ENCODE data around the gene SPTBN1.
A peak's percentile ranks its signal among the peaks of the same experiment; 100 is the strongest.

The SPTBN1 gene

GRCh38 chr2:54446625-54447024 lies 9.5 kb upstream of the SPTBN1 start:
- no peaks in the 10 kb centered on the region for H3K4me1 Mint-ChIP-seq (ENCODE audit: low read depth)

GRCh38 chr2:54454548-54455130 lies 1.5 kb upstream of the SPTBN1 start:
- H3K36me3 Mint-ChIP-seq (ENCODE audit: low read depth): peaks cover 2% of the 10 kb centered on the region
- H3K9me3 Mint-ChIP-seq: no peaks in the 10 kb centered on the region
- H3K4me3 Mint-ChIP-seq: peak overlapping the region; percentile 25
- peaks cover 13% of the 10 kb centered on the region for H3K4me1 Mint-ChIP-seq (ENCODE audit: low read depth)
- no peak overlapping the region for H3K27ac Mint-ChIP-seq
- peaks cover 50% of the 10 kb centered on the region for H3K27me3 Mint-ChIP-seq (ENCODE audit: low read depth)

More at GRCh38 chr2:54446625-54447024, 9.5 kb upstream of the SPTBN1 start:
- Mint-ChIP-seq H3K36me3 (ENCODE audit: low read depth) (no peaks in the 10 kb centered on the region), H3K9me3 (no peaks in the 10 kb centered on the region), H3K27ac (no peak overlapping the region), H3K4me3 (no peak overlapping the region), H3K27me3 (ENCODE audit: low read depth) (no peaks in the 10 kb centered on the region)

- Mint-ChIP-seq H3K4me1 (ENCODE audit: low read depth) (peaks cover 13% of the 10 kb centered on the region), H3K4me3 (peak overlapping the region; percentile 72), H3K27me3 (ENCODE audit: low read depth) (peaks cover 50% of the 10 kb centered on the region), H3K27ac (no peak overlapping the region), H3K9me3 (no peaks in the 10 kb centered on the region), H3K36me3 (ENCODE audit: low read depth) (peaks cover 2% of the 10 kb centered on the region)
Measured at GRCh38 chr2:54455131-54455562, 980 bp upstream of the SPTBN1 start.

- Mint-ChIP-seq H3K27ac (no peak overlapping the region), H3K9me3 (no peaks in the 10 kb centered on the region), H3K27me3 (ENCODE audit: low read depth) (peaks cover 60% of the 10 kb centered on the region), H3K36me3 (ENCODE audit: low read depth) (peaks cover 2% of the 10 kb centered on the region), H3K4me3 (no peak overlapping the region), H3K4me1 (ENCODE audit: low read depth) (peaks cover 13% of the 10 kb centered on the region)
Measured at GRCh38 chr2:54456362-54456611, 160 bp downstream of the SPTBN1 start.

GRCh38 chr2:54456612-54457322 lies 640 bp downstream of the SPTBN1 start:
- peaks cover 65% of the 10 kb centered on the region for H3K27me3 Mint-ChIP-seq (ENCODE audit: low read depth)
- peaks cover 13% of the 10 kb centered on the region for H3K4me1 Mint-ChIP-seq (ENCODE audit: low read depth)
- no peak overlapping the region for H3K27ac Mint-ChIP-seq
- H3K4me3 Mint-ChIP-seq: peak overlapping the region; percentile 85
- H3K9me3 Mint-ChIP-seq: no peaks in the 10 kb centered on the region
- peaks cover 2% of the 10 kb centered on the region for H3K36me3 Mint-ChIP-seq (ENCODE audit: low read depth)

GRCh38 chr2:54457323-54458023 lies 1.3 kb downstream of the SPTBN1 start:
- no peaks in the 10 kb centered on the region for H3K9me3 Mint-ChIP-seq
- no peak overlapping the region for H3K27ac Mint-ChIP-seq
- H3K4me3 Mint-ChIP-seq: peak overlapping the region; percentile 85
- peaks cover 13% of the 10 kb centered on the region for H3K4me1 Mint-ChIP-seq (ENCODE audit: low read depth)
- peaks cover 66% of the 10 kb centered on the region for H3K27me3 Mint-ChIP-seq (ENCODE audit: low read depth)
- H3K36me3 Mint-ChIP-seq (ENCODE audit: low read depth): peaks cover 2% of the 10 kb centered on the region

- peaks cover 69% of the 10 kb centered on the region for H3K27me3 Mint-ChIP-seq (ENCODE audit: low read depth)
- no peak overlapping the region for H3K27ac Mint-ChIP-seq
- peaks cover 13% of the 10 kb centered on the region for H3K4me1 Mint-ChIP-seq (ENCODE audit: low read depth)
- H3K9me3 Mint-ChIP-seq: no peaks in the 10 kb centered on the region
- H3K4me3 Mint-ChIP-seq: no peak overlapping the region
- H3K36me3 Mint-ChIP-seq (ENCODE audit: low read depth): peaks cover 2% of the 10 kb centered on the region
Measured at GRCh38 chr2:54459037-54459441, 2.9 kb downstream of the SPTBN1 start.

GRCh38 chr2:54461261-54461660 lies 5.1 kb downstream of the SPTBN1 start:
- Mint-ChIP-seq H3K4me1 (ENCODE audit: low read depth) (peaks cover 6% of the 10 kb centered on the region), H3K4me3 (no peak overlapping the region), H3K9me3 (no peaks in the 10 kb centered on the region), H3K27me3 (ENCODE audit: low read depth) (peaks cover 56% of the 10 kb centered on the region), H3K36me3 (ENCODE audit: low read depth) (peaks cover 2% of the 10 kb centered on the region), H3K27ac (no peak overlapping the region)

GRCh38 chr2:54464341-54464740 lies 8.2 kb downstream of the SPTBN1 start:
- Mint-ChIP-seq H3K36me3 (ENCODE audit: low read depth) (no peaks in the 10 kb centered on the region), H3K4me3 (no peak overlapping the region), H3K4me1 (ENCODE audit: low read depth) (peaks cover 3% of the 10 kb centered on the region), H3K27me3 (ENCODE audit: low read depth) (peaks cover 37% of the 10 kb centered on the region), H3K27ac (no peak overlapping the region), H3K9me3 (no peaks in the 10 kb centered on the region)

GRCh38 chr2:54465143-54465542 lies 9.0 kb downstream of the SPTBN1 start:
- Mint-ChIP-seq H3K4me3 (no peak overlapping the region), H3K27me3 (ENCODE audit: low read depth) (peaks cover 34% of the 10 kb centered on the region), H3K9me3 (no peaks in the 10 kb centered on the region)

GRCh38 chr2:54466870-54467269 lies 10.7 kb downstream of the SPTBN1 start:
- Mint-ChIP-seq H3K36me3 (ENCODE audit: low read depth) (no peaks in the 10 kb centered on the region), H3K27ac (no peak overlapping the region), H3K4me1 (ENCODE audit: low read depth) (peaks cover 3% of the 10 kb centered on the region), H3K4me3 (no peak overlapping the region), H3K9me3 (no peaks in the 10 kb centered on the region), H3K27me3 (ENCODE audit: low read depth) (peaks cover 18% of the 10 kb centered on the region)

More at GRCh38 chr2:54465143-54465542, 9.0 kb downstream of the SPTBN1 start:
- Mint-ChIP-seq H3K36me3 (ENCODE audit: low read depth) (no peaks in the 10 kb centered on the region), H3K27ac (no peak overlapping the region), H3K4me1 (ENCODE audit: low read depth) (peaks cover 3% of the 10 kb centered on the region)

GRCh38 chr2:54468673-54469072 lies 12.5 kb downstream of the SPTBN1 start:
- peaks cover 11% of the 10 kb centered on the region for H3K27me3 Mint-ChIP-seq (ENCODE audit: low read depth)
- H3K27ac Mint-ChIP-seq: no peak overlapping the region
- no peak overlapping the region for H3K4me3 Mint-ChIP-seq
- H3K9me3 Mint-ChIP-seq: no peaks in the 10 kb centered on the region
- H3K4me1 Mint-ChIP-seq (ENCODE audit: low read depth): peaks cover 3% of the 10 kb centered on the region
- H3K36me3 Mint-ChIP-seq (ENCODE audit: low read depth): no peaks in the 10 kb centered on the region

GRCh38 chr2:54469484-54470053 lies 13.4 kb downstream of the SPTBN1 start:
- Mint-ChIP-seq H3K9me3 (no peaks in the 10 kb centered on the region), H3K27ac (no peak overlapping the region), H3K36me3 (ENCODE audit: low read depth) (no peaks in the 10 kb centered on the region), H3K4me3 (no peak overlapping the region), H3K27me3 (ENCODE audit: low read depth) (peaks cover 4% of the 10 kb centered on the region), H3K4me1 (ENCODE audit: low read depth) (peaks cover 3% of the 10 kb centered on the region)

GRCh38 chr2:54470266-54470938 lies 14.3 kb downstream of the SPTBN1 start:
- H3K4me1 Mint-ChIP-seq (ENCODE audit: low read depth): peaks cover 3% of the 10 kb centered on the region
- no peak overlapping the region for H3K27ac Mint-ChIP-seq
- no peaks in the 10 kb centered on the region for H3K9me3 Mint-ChIP-seq
- peaks cover 4% of the 10 kb centered on the region for H3K27me3 Mint-ChIP-seq (ENCODE audit: low read depth)
- no peak overlapping the region for H3K4me3 Mint-ChIP-seq
- no peaks in the 10 kb centered on the region for H3K36me3 Mint-ChIP-seq (ENCODE audit: low read depth)

All from T-helper 1 cell treated with Interleukin-12 subunit alpha and Interleukin-12 subunit beta and Interleukin-4 antibody, amounts not matched to agents 30 μg/mL and 1 μg/mL, for 36 hours (primary cell).